OCI-LY3 (cell line): ENCODE results near the gene MTLN.
"Not testable (repeated sequence)": the region's sequence is repeated elsewhere in the genome, so short reads cannot be mapped to it uniquely, and the experiment has no call there.

Experiments
- H2AFZ ChIP-seq: fragments of 200-600, 300-600 bp; shearing (Covaris generic); 2 replicates; pipeline ENCODE4 v1.6.0; 2014; ENCODE audit warnings: antibody characterized with exemption, low read depth, low read length
- H3K27ac ChIP-seq: fragments of 200-600, 300-600 bp; sonication (generic); 2 replicates; pipeline ENCODE4 v1.5.1; 2014; ENCODE audit warnings: mild to moderate bottlenecking, low read length, moderate library complexity, mixed read lengths
- H3K27me3 ChIP-seq: fragments of 200-600, 300-600 bp; sonication (generic); 2 replicates; pipeline ENCODE4 v1.6.1; 2014; ENCODE audit warnings: low read depth, low read length, mixed read lengths
- H3K36me3 ChIP-seq: fragments of 200-600, 300-600 bp; sonication (generic); replicated peaks from 2 replicates; pipeline ENCODE3; 2014; ENCODE audit warnings: low read depth, low read length, mixed read lengths
- H3K4me1 ChIP-seq: fragments of 300-600, 200-600 bp; sonication (generic); 2 replicates; pipeline ENCODE4 v1.6.1; 2014; ENCODE audit warnings: low read length, mixed read lengths
- H3K4me2 ChIP-seq: fragments of 200-600, 300-600 bp; sonication (generic); 2 replicates; pipeline ENCODE4 v1.6.1; 2014; ENCODE audit warnings: low read length, mixed read lengths
- H3K4me3 ChIP-seq: fragments of 300-600, 200-600 bp; sonication (generic); 2 replicates; pipeline ENCODE4 v1.5.1; 2014; ENCODE audit warnings: antibody characterized with exemption, mild to moderate bottlenecking, low read length, moderate library complexity
- H3K79me2 ChIP-seq: fragments of 300-600, 200-600 bp; shearing (Covaris generic); 2 replicates; pipeline ENCODE4 v1.6.1; 2014; ENCODE audit warnings: mild to moderate bottlenecking, low read length, mixed read lengths
- H3K9ac ChIP-seq: fragments of 300-600, 200-600 bp; shearing (Covaris generic); 2 replicates; pipeline ENCODE4 v1.6.0; 2014; ENCODE audit warnings: mild to moderate bottlenecking, low read length, moderate library complexity
- H3K9me3 ChIP-seq: fragments of 200-600, 300-600 bp; shearing (Covaris generic); 2 replicates; pipeline ENCODE4 v1.6.1; 2014; ENCODE audit warnings: low read length, mixed read lengths; ENCODE audit not compliant: insufficient read depth
- H4K20me1 ChIP-seq: fragments of 200-600, 300-600 bp; sonication (generic); 2 replicates; pipeline ENCODE4 v1.6.1; 2016; ENCODE audit warnings: low read length, mixed read lengths; ENCODE audit not compliant: insufficient read depth
- CTCF ChIP-seq: fragments of 200-600, 300-600 bp; sonication (generic); IDR thresholded peaks from 2 replicates; pipeline ENCODE4 v1.5.1; 2014; ENCODE audit warnings: antibody characterized with exemption, low read length, low read depth
- EZH2phosphoT487 ChIP-seq: fragments of 200-600 bp; shearing (Covaris generic); IDR thresholded peaks from 2 replicates; pipeline ENCODE4 v1.6.1; 2018; ENCODE audit warnings: antibody characterized with exemption, mixed run types, low read depth

Gene MTLN

GRCh38 chr2:110205660-110206455, 6.5 kb downstream of the MTLN start:
- Histone ChIP-seq H3K4me2 (peak overlapping the region; percentile 93), H3K9ac (0 out of 2 replicates have a peak overlapping the region, but pooled peaks have one; percentile 65), H3K27ac (no peak overlapping the region), H3K36me3 (peaks cover 7% of the 10 kb centered on the region), H2AFZ (peak overlapping the region; percentile 97; the same call in 1 of the 2 replicates), H3K4me1 (peaks cover 9% of the 10 kb centered on the region), H3K9me3 (no peaks in the 10 kb centered on the region), H4K20me1 (no peaks in the 10 kb centered on the region), H3K4me3 (peak overlapping the region; percentile 94), H3K27me3 (no peaks in the 10 kb centered on the region), H3K79me2 (peaks cover 2% of the 10 kb centered on the region)
- TF ChIP-seq CTCF (no peak), EZH2phosphoT487 (no peak)

GRCh38 chr2:110204408-110205385, 7.7 kb downstream of the MTLN start, which contains the start of gene NPHP1:
TSS of gene NPHP1 (minus strand) at chr2:110205013. CDS start at chr2:110204968, 45 bp downstream.
- H3K4me1 ChIP-seq: peaks cover 9% of the 10 kb centered on the region
- peak within 1 kb of the TSS; percentile 93 for H3K4me2 ChIP-seq
- H3K9me3 ChIP-seq: no peaks in the 10 kb centered on the region
- no peaks in the 10 kb centered on the region for H3K79me2 ChIP-seq
- H3K27ac ChIP-seq: no peak within 1 kb of the TSS
- no peaks in the 10 kb centered on the region for H4K20me1 ChIP-seq
- H2AFZ ChIP-seq: peak within 1 kb of the TSS; percentile 97
- H3K4me3 ChIP-seq: peak within 1 kb of the TSS; percentile 94
- no peaks in the 10 kb centered on the region for H3K27me3 ChIP-seq
- peaks cover under 1% of the 10 kb centered on the region for H3K36me3 ChIP-seq
- TF ChIP-seq EZH2phosphoT487 (no peak), CTCF (no peak)
- H3K9ac ChIP-seq: peak within 1 kb of the TSS; percentile 65

- H3K79me2 ChIP-seq: no peaks in the 10 kb centered on the region
- no peak overlapping the region for H3K9ac ChIP-seq
- no peaks in the 10 kb centered on the region for H3K36me3 ChIP-seq
- H3K4me3 ChIP-seq: no peak overlapping the region
- no peaks in the 10 kb centered on the region for H4K20me1 ChIP-seq
- H3K27me3 ChIP-seq: no peaks in the 10 kb centered on the region
- TF ChIP-seq EZH2phosphoT487: no peak
- no peak for TF ChIP-seq CTCF
- H3K4me1 ChIP-seq: no peaks in the 10 kb centered on the region
- H2AFZ ChIP-seq: no peak overlapping the region
- H3K27ac ChIP-seq: no peak overlapping the region
- H3K9me3 ChIP-seq: no peaks in the 10 kb centered on the region
- H3K4me2 ChIP-seq: no peak overlapping the region
These were observed 14.3 kb downstream of the MTLN start for GRCh38 chr2:110198016-110198415.

GRCh38 chr2:110197452-110197851, 14.9 kb downstream of the MTLN start:
- TF ChIP-seq CTCF (no peak), EZH2phosphoT487 (no peak)
- no peak overlapping the region for H3K4me2 ChIP-seq
- no peak overlapping the region for H2AFZ ChIP-seq

GRCh38 chr2:110190169-110190568, 22.2 kb downstream of the MTLN start:
- H3K9me3 ChIP-seq, H3K4me3 ChIP-seq, H3K4me1 ChIP-seq, H3K9ac ChIP-seq, H2AFZ ChIP-seq, H3K27me3 ChIP-seq, H3K4me2 ChIP-seq, H3K27ac ChIP-seq, H3K36me3 ChIP-seq, H3K79me2 ChIP-seq, H4K20me1 ChIP-seq: not testable (repeated sequence)

More at GRCh38 chr2:110197452-110197851, 14.9 kb downstream of the MTLN start:
- no peak overlapping the region for H3K4me3 ChIP-seq
- no peak overlapping the region for H3K27ac ChIP-seq
- H3K27me3 ChIP-seq: no peaks in the 10 kb centered on the region
- no peaks in the 10 kb centered on the region for H3K4me1 ChIP-seq
- H4K20me1 ChIP-seq: no peaks in the 10 kb centered on the region
- H3K9me3 ChIP-seq: no peaks in the 10 kb centered on the region
- H3K79me2 ChIP-seq: no peaks in the 10 kb centered on the region
- H3K36me3 ChIP-seq: no peaks in the 10 kb centered on the region
- no peak overlapping the region for H3K9ac ChIP-seq
